Measurements from ENCODE around the gene MEIOSIN.
A peak's percentile ranks its signal among the peaks of the same experiment; 100 is the strongest.

MEIOSIN gene

DNA sequence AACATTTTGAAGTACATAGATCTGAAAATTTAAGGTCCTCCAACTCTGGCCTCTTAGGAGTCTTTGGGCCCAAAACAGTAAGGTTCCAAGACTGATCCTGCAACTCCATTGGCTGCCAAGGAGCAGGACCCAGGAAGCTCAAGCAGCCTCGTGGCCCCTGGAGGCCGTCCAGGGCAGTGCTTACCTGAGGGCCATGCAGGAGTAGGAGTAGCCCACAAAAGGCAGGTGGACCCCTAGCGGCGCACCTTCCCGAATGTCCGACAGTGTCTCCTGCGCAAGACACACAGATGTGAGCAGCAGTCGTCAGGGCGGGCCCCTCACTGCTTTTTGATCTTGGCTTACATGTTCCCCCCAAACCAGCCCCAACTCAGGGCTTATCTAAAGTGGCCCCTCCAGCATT lies 41.5 kb downstream of the MEIOSIN start:
- H3K9ac ChIP-seq (ENCODE audit: low read length): no peak overlapping the region
- no peak overlapping the region for H2AFZ ChIP-seq (ENCODE audit: low read depth, low read length)
- no peaks in the 10 kb centered on the region for H3K79me2 ChIP-seq (ENCODE audit: low read length)
- peaks cover 4% of the 10 kb centered on the region for H3K36me3 ChIP-seq (replicated peaks; ENCODE audit: low read depth, low read length)
- no peak overlapping the region for H3K27ac ChIP-seq (ENCODE audit: low read length)
- no peak overlapping the region for H3K4me3 ChIP-seq (ENCODE audit: low read length)
- TF ChIP-seq EZH2phosphoT487 (IDR thresholded peaks at IDR 0.05; ENCODE audit: low read depth): no peak
- TF ChIP-seq, protein P1, sequence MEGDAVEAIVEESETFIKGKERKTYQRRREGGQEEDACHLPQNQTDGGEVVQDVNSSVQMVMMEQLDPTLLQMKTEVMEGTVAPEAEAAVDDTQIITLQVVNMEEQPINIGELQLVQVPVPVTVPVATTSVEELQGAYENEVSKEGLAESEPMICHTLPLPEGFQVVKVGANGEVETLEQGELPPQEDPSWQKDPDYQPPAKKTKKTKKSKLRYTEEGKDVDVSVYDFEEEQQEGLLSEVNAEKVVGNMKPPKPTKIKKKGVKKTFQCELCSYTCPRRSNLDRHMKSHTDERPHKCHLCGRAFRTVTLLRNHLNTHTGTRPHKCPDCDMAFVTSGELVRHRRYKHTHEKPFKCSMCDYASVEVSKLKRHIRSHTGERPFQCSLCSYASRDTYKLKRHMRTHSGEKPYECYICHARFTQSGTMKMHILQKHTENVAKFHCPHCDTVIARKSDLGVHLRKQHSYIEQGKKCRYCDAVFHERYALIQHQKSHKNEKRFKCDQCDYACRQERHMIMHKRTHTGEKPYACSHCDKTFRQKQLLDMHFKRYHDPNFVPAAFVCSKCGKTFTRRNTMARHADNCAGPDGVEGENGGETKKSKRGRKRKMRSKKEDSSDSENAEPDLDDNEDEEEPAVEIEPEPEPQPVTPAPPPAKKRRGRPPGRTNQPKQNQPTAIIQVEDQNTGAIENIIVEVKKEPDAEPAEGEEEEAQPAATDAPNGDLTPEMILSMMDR (IDR thresholded peaks at IDR 0.05; ENCODE audit: low read depth, low read length): no peak
- no peaks in the 10 kb centered on the region for H3K9me3 ChIP-seq (ENCODE audit: insufficient read depth, low read length)
- no peaks in the 10 kb centered on the region for H4K20me1 ChIP-seq (ENCODE audit: insufficient read depth, low read length)
- no peak overlapping the region for H3K4me2 ChIP-seq (ENCODE audit: low read length)
- no peaks in the 10 kb centered on the region for H3K27me3 ChIP-seq (ENCODE audit: low read depth, low read length)
- peaks cover 10% of the 10 kb centered on the region for H3K4me1 ChIP-seq (ENCODE audit: low read length)

DNA sequence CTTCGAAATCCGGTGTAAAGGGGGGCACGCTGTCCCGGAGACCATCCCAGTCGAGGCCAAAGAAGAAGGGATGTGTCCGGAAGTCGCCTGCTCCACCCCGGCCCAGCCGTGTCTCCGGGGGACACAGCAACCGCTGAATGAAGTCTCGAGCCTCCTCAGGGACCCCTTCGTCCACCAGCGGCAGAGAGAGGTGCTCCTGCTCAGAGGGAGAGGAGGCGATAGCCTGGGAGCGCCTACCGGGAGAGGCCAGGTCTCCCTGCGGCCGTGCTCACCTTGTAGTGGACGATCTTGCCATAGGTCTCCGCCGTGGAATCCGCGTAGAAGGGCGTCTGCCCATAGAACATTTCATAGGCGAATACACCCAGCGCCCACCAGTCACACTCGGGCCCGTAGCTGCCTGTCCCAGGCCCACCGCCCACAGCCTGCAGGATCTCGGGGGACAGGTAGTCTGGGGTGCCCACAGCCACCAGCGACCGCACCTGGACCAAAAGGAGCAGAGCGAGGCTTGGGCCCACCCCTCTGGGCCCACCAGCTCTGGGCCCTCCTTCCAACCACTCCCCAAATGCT lies 44.2 kb downstream of the MEIOSIN start:
- Histone ChIP-seq H3K36me3 (replicated peaks; ENCODE audit: low read depth, low read length) (peaks cover 4% of the 10 kb centered on the region), H3K4me2 (ENCODE audit: low read length) (no peak overlapping the region), H3K27ac (ENCODE audit: low read length) (no peak overlapping the region), H3K27me3 (ENCODE audit: low read depth, low read length) (no peaks in the 10 kb centered on the region), H3K4me1 (ENCODE audit: low read length) (peaks cover 31% of the 10 kb centered on the region), H2AFZ (ENCODE audit: low read depth, low read length) (no peak overlapping the region), H3K9me3 (ENCODE audit: insufficient read depth, low read length) (no peaks in the 10 kb centered on the region), H3K4me3 (ENCODE audit: low read length) (no peak overlapping the region), H3K9ac (ENCODE audit: low read length) (no peak overlapping the region), H3K79me2 (ENCODE audit: low read length) (no peaks in the 10 kb centered on the region), H4K20me1 (ENCODE audit: insufficient read depth, low read length) (no peaks in the 10 kb centered on the region)
- TF ChIP-seq EZH2phosphoT487 (IDR thresholded peaks at IDR 0.05; ENCODE audit: low read depth): no peak
- TF ChIP-seq, protein P1 (IDR thresholded peaks at IDR 0.05; ENCODE audit: low read depth, low read length): no peak

DNA sequence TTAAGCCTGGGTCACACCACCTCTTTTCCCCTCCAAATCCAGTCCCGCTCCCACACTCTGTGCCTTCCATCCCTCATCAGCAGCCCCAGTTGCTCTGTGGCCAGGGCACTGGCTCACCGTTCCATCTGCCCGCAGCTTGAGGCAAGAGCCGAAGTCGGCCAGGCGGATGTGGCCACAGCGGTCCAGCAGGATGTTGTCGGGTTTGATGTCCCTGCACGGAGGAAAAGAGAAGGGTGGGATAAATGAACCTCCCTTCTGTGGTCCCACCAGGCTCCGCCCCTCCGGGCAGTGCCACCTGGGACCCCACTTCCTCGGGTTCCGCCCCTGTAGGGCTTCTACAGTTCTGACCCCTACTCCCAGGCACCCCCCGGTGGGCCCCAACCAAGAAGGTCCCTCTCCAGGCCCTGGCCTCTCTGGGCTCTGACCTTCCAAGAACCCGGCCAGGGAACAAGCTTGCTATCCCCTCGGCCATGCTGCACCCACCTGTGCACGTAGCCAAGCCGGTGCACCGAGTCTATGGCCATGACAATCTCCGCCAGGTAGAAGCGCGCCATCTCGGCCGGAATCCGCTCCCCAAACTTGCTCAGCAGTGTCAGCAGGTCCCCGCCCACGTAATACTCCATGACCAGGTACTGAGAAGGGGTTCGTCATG lies 44.9 kb downstream of the MEIOSIN start:
- Histone ChIP-seq H3K4me2 (ENCODE audit: low read length) (peak overlapping the region; percentile 77), H3K9ac (ENCODE audit: low read length) (no peak overlapping the region), H3K36me3 (replicated peaks; ENCODE audit: low read depth, low read length) (peaks cover 4% of the 10 kb centered on the region), H3K4me3 (ENCODE audit: low read length) (peak overlapping the region; percentile 77), H3K27me3 (ENCODE audit: low read depth, low read length) (no peaks in the 10 kb centered on the region), H2AFZ (ENCODE audit: low read depth, low read length) (no peak overlapping the region), H3K27ac (ENCODE audit: low read length) (no peak overlapping the region), H3K4me1 (ENCODE audit: low read length) (peaks cover 31% of the 10 kb centered on the region), H3K79me2 (ENCODE audit: low read length) (no peaks in the 10 kb centered on the region), H3K9me3 (ENCODE audit: insufficient read depth, low read length) (no peaks in the 10 kb centered on the region), H4K20me1 (ENCODE audit: insufficient read depth, low read length) (no peaks in the 10 kb centered on the region)
- TF ChIP-seq, protein P1 (IDR thresholded peaks at IDR 0.05; ENCODE audit: low read depth, low read length): no peak
- TF ChIP-seq EZH2phosphoT487 (IDR thresholded peaks at IDR 0.05; ENCODE audit: low read depth): no peak

DNA sequence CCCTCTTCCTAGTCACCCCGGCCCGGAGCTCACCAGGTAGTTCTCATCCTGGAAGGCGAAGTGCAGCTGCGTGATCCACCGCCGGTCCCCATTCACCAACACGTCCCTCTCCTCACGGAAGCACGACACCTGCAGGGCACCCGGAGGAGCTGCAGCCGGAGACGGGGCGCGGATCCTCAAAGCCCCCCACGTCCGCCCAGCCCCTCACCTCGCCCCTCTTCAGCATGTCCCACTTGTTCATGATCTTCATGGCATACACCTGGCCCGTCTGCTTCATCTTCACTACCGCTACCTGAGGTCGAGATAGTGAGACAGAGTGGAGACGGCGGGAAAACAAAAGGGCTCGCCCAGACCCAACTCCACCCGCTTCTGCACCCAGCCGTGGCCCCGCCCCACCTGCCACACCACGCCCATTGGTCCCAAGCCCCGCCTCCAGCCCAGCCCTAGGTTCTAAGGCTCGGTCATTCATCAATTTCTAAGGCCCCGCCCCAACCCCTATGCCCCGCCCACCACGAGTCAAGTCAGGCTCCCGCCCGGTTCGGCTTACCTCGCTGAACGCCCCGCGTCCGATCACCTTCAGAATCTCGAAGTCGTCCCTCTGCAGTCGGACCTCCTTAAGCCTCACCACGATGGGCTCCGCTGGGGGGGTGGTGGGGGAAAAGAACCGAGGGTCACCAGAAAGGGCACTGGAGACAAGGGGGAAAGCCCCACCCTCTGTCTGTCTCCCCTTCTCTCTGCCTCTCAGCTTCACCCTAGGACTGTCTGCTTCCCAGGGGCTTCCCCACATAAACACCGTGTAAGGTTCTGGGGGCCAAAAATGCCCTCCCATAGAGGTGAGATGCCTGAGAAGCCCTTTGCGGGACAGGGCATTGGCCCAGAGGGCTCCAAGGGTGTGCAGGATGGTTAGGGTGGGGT lies 46.2 kb downstream of the MEIOSIN start:
- Histone ChIP-seq H3K4me3 (ENCODE audit: low read length) (peak overlapping the region; percentile 77), H3K4me1 (ENCODE audit: low read length) (peaks cover 31% of the 10 kb centered on the region), H3K79me2 (ENCODE audit: low read length) (no peaks in the 10 kb centered on the region), H3K4me2 (ENCODE audit: low read length) (peak overlapping the region; percentile 77), H4K20me1 (ENCODE audit: insufficient read depth, low read length) (0 out of 2 replicates have a peak, but pooled peaks cover 3% of the 10 kb centered on the region), H3K27ac (ENCODE audit: low read length) (peak overlapping the region; percentile 10; the same call in 1 of the 2 replicates), H3K36me3 (replicated peaks; ENCODE audit: low read depth, low read length) (peaks cover 4% of the 10 kb centered on the region), H3K9me3 (ENCODE audit: insufficient read depth, low read length) (no peaks in the 10 kb centered on the region), H3K9ac (ENCODE audit: low read length) (peak overlapping the region; percentile 54), H3K27me3 (ENCODE audit: low read depth, low read length) (no peaks in the 10 kb centered on the region), H2AFZ (ENCODE audit: low read depth, low read length) (peak overlapping the region; percentile 78)
- TF ChIP-seq EZH2phosphoT487 (IDR thresholded peaks at IDR 0.05; ENCODE audit: low read depth): no peak
- TF ChIP-seq, protein P1 (IDR thresholded peaks at IDR 0.05; ENCODE audit: low read depth, low read length): peak; percentile 97
